A549 (cell line): Measurements from ENCODE around the gene REXO4. TPM values are rescaled to one million over a fixed set of nuclear protein-coding genes. Genes with fewer than 3 reads are reported as not detected.
A peak's percentile ranks its signal among the peaks of the same experiment; 100 is the strongest.

Experiments used
- ATAC-seq, 2 experiments: fragments of 200-7000 bp in 1 of 2; fragments of >200 bp in 1 of 2; cut with Nextera tagmentation in 1 of 2; cut with Tn5 transposase in 1 of 2; 3 replicates each; pipeline versions ENCODE4 v1.8.0 to v1.9.1; 2018 to 2020; ENCODE audit warnings: mild to moderate bottlenecking in 1 of 2, moderate library complexity in 1 of 2
- CTCF ChIA-PET: fragments of 300-600 bp; sonication (Branson Sonifier 250); formaldehyde crosslinking; extraction: SDS; loops from one replicate; lab custom pipeline; 2021; ENCODE audit warnings: antibody characterized with exemption, inconsistent platforms; lab: Yijun Ruan, JAX
- POLR2A ChIA-PET: fragments of 350-600 bp; formaldehyde crosslinking; extraction: SDS; loops from one replicate; lab custom pipeline; 2021; ENCODE audit warnings: antibody characterized with exemption, inconsistent platforms; lab: Yijun Ruan, JAX
- DNase-seq, 2 experiments: peaks; one replicate each; pipeline versions ENCODE4 v3.0.0 to v3.0.0-alpha.2; 2011 to 2016; ENCODE audit warnings: low read depth in 1 of 2, low spot score in 1 of 2
- FAIRE-seq: peaks from 2 replicates; lab custom pipeline; 2011; peaks lifted over from hg19 to GRCh38; lab: Jason Lieb, UNC
- H3K27ac ChIP-seq, 2 experiments: fragments of >200 bp; sonication (Bioruptor Twin); formaldehyde crosslinking; 3 replicates each; pipeline ENCODE4 v1.5.1; 2016 to 2017
- H3K4me1 ChIP-seq: fragments of >200 bp; sonication (Bioruptor Twin); formaldehyde crosslinking; 3 replicates; pipeline ENCODE4 v1.6.1; 2016
- H3K4me2 ChIP-seq: fragments of >200 bp; sonication (Bioruptor Twin); formaldehyde crosslinking; 3 replicates; pipeline ENCODE4 v1.6.1; 2016
- H3K4me3 ChIP-seq: fragments of >200 bp; sonication (Bioruptor Twin); formaldehyde crosslinking; 3 replicates; pipeline ENCODE4 v1.5.1; 2016
- H3K9me3 ChIP-seq: fragments of >200 bp; sonication (Bioruptor Twin); formaldehyde crosslinking; 3 replicates; pipeline ENCODE4 v1.6.1; 2016
- BCL3 ChIP-seq: fragments of >200 bp; sonication (Bioruptor Twin); formaldehyde crosslinking; IDR thresholded peaks from 3 replicates; pipeline ENCODE4 v1.6.1; 2016
- CBX8 ChIP-seq: fragments of 200-600 bp; sonication (generic); IDR thresholded peaks from 2 replicates; pipeline ENCODE4 v1.6.1; 2016
- CEBPB ChIP-seq, 2 experiments: fragments of >200 bp in 1 of 2; sonication (Bioruptor Twin) in 1 of 2; formaldehyde crosslinking in 1 of 2; IDR thresholded peaks; 2 replicates each; pipeline ENCODE4 v1.6.1; 2012 to 2016
- CHD4 ChIP-seq: fragments of 200-600 bp; sonication (generic); IDR thresholded peaks from 2 replicates; pipeline ENCODE4 v1.6.1; 2016; ENCODE audit warnings: antibody characterized with exemption, mild to moderate bottlenecking, borderline replicate concordance
- CTCF ChIP-seq: fragments of >200 bp; sonication (Bioruptor Twin); formaldehyde crosslinking; IDR thresholded peaks from 3 replicates; pipeline ENCODE4 v1.5.1; 2016
- EP300 ChIP-seq, 2 experiments: fragments of >200 bp; sonication (Bioruptor Twin); formaldehyde crosslinking; IDR thresholded peaks; 2 replicates in 1 of 2; 3 replicates in 1 of 2; pipeline ENCODE4 v1.6.1; 2016 to 2017
- ESRRA ChIP-seq: fragments of 150-350 bp; IDR thresholded peaks from 2 replicates; pipeline ENCODE4 v1.6.1; 2014; ENCODE audit warnings: mild to moderate bottlenecking, low read length, borderline replicate concordance
- FOXS1 ChIP-seq: fragments of 250-450 bp; sonication (Bioruptor Pico); IDR thresholded peaks from 2 replicates; pipeline ENCODE4 v1.5.0; 2020; ENCODE audit warnings: mild to moderate bottlenecking, moderate library complexity
- HMGXB4 ChIP-seq: fragments of 250-450 bp; sonication (Bioruptor Pico); IDR thresholded peaks from 2 replicates; pipeline ENCODE4 v1.5.0; 2021; ENCODE audit warnings: mild to moderate bottlenecking, moderate library complexity, borderline replicate concordance
- HOXA7 ChIP-seq: fragments of 250-450 bp; sonication (Bioruptor Pico); IDR thresholded peaks from 2 replicates; pipeline ENCODE4 v1.5.0; 2020; ENCODE audit warnings: mild to moderate bottlenecking, moderate library complexity
- JUN ChIP-seq, 2 experiments: fragments of >200 bp; sonication (Bioruptor Twin); formaldehyde crosslinking; IDR thresholded peaks; 2 replicates in 1 of 2; 3 replicates in 1 of 2; pipeline ENCODE4 v1.6.1; 2016 to 2017
- MYC ChIP-seq: IDR thresholded peaks from 2 replicates; pipeline ENCODE4 v1.6.1; 2012; ENCODE audit warnings: mild to moderate bottlenecking, inconsistent platforms, low read length, improper control_type of control experiment, borderline replicate concordance
- NFE2L2 ChIP-seq: fragments of 150-350 bp; conservative IDR thresholded peaks from 2 replicates; pipeline ENCODE4 v1.6.1; 2014; ENCODE audit warnings: low read length
- PBX3 ChIP-seq: IDR thresholded peaks from 2 replicates; pipeline ENCODE4 v1.6.1; 2012
- POLR2AphosphoS2 ChIP-seq: conservative IDR thresholded peaks from 2 replicates; pipeline ENCODE4 v1.6.1; 2012; ENCODE audit warnings: low read length, improper control_type of control experiment, inconsistent platforms
- RAD21 ChIP-seq, 2 experiments: fragments of >200 bp in 1 of 2; sonication (Bioruptor Twin) in 1 of 2; formaldehyde crosslinking in 1 of 2; IDR thresholded peaks in 1 of 2; conservative IDR thresholded peaks in 1 of 2; 2 replicates in 1 of 2; 3 replicates in 1 of 2; pipeline ENCODE4 v1.6.1; 2012 to 2018; ENCODE audit warnings: inconsistent platforms in 1 of 2
- RARB ChIP-seq: fragments of 250-450 bp; sonication (Bioruptor Pico); IDR thresholded peaks from 2 replicates; pipeline ENCODE4 v1.8.0; 2021; ENCODE audit warnings: mild to moderate bottlenecking, moderate library complexity
- RCOR1 ChIP-seq: fragments of 150-350 bp; IDR thresholded peaks from 2 replicates; pipeline ENCODE4 v1.6.1; 2014; ENCODE audit warnings: antibody characterized with exemption, low read length, low read depth
- REST ChIP-seq: fragments of 200-600 bp; sonication (generic); IDR thresholded peaks from 2 replicates; pipeline ENCODE4 v1.6.1; 2016; ENCODE audit warnings: antibody characterized with exemption, mild to moderate bottlenecking, moderate library complexity
- RFX5 ChIP-seq: fragments of 450-650 bp; IDR thresholded peaks from 2 replicates; pipeline ENCODE4 v1.7.1; 2014; ENCODE audit warnings: antibody characterized with exemption, mild to moderate bottlenecking, moderate library complexity
- ZC3H11A ChIP-seq: fragments of 450-650 bp; IDR thresholded peaks from 2 replicates; pipeline ENCODE4 v1.6.1; 2014; ENCODE audit warnings: antibody characterized with exemption, mild to moderate bottlenecking
- ZNF302 ChIP-seq: fragments of 250-450 bp; sonication (Bioruptor Pico); IDR thresholded peaks from 2 replicates; pipeline ENCODE4 v1.9.0; 2021; ENCODE audit warnings: inconsistent platforms, mild to moderate bottlenecking, moderate library complexity
- WGBS: methylation state at CpG from one replicate; pipeline ENCODE4 v1.1.6; 2017; ENCODE audit errors: missing lambda C conversion rate; 5-methylcytosine and 5-hydroxymethylcytosine counted together
- polyA plus RNA-seq, 4 experiments: library from polyadenylated mRNA; depleted of rRNA in 3 of 4; stranded (reverse); fragments of >200 nt; fragmentation: RNase III in 1 of 4; extraction: RNeasy Plus Mini Kit Qiagen cat#74134 plus additional on column Dnase treatment in 1 of 4; gene quantifications; 2 replicates in 3 of 4; 3 replicates in 1 of 4; pipeline ENCODE4 v1.2.3, GENCODE V29; 2011 to 2017
- TF ChIP-seq, protein P1 (sequence below): IDR thresholded peaks from 2 replicates; pipeline ENCODE4 v1.6.1; 2012
- TF ChIP-seq, protein P2 (sequence below): fragments of 450-650 bp; IDR thresholded peaks from 2 replicates; pipeline ENCODE4 v1.6.1; 2014; ENCODE audit warnings: antibody characterized with exemption
- TF ChIP-seq, protein P3 (sequence below): IDR thresholded peaks from 2 replicates; pipeline ENCODE4 v1.6.1; 2012; ENCODE audit warnings: low read depth, borderline replicate concordance

The REXO4 gene
- polyA plus RNA-seq, 2 of the 4 experiments (the other 2 are of a cell fraction): 25.8 to 31.0 TPM

DNA sequence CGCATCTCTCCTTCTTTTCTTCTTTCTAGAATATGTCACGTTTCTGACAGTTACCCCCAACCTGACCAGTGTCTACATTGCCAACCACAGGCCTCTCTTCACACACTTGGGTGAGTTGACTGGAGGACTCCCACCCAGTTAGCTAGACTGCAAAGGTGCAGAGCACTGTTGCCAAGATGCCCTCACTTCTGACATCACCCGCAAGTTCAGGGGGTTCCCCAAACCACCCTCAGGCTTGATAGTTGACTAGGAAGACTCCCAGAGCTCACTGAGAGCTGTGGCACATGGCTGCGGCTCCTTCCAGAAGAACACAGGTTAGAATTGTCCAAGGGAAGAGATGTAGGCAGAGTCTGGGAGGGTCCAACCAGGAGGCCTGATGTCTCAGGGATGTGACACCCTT, 21.5 kb upstream of the REXO4 start:
- DNase-seq: no peak
- H3K4me3 ChIP-seq: no peak overlapping the region
- H3K4me1 ChIP-seq: no peaks in the 10 kb centered on the region
- ATAC-seq: no peak
- no peak overlapping the region for H3K27ac ChIP-seq
- 69% methylated on average over 4 of the region's 4 CpGs for WGBS
- no peaks in the 10 kb centered on the region for H3K9me3 ChIP-seq
- FAIRE-seq: no peak
- no peak overlapping the region for H3K4me2 ChIP-seq
- no peak for TF ChIP-seq FOXS1 (CRISPR knock-in tag)
- no peak for TF ChIP-seq MYC
- TF ChIP-seq CHD4: no peak
- no peak for TF ChIP-seq POLR2AphosphoS2
- TF ChIP-seq RFX5: no peak
- TF ChIP-seq, protein P1, sequence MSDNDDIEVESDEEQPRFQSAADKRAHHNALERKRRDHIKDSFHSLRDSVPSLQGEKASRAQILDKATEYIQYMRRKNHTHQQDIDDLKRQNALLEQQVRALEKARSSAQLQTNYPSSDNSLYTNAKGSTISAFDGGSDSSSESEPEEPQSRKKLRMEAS: no peak
- no peak for TF ChIP-seq HMGXB4 (CRISPR knock-in tag)
- no peak for TF ChIP-seq PBX3
- TF ChIP-seq RARB (CRISPR knock-in tag): no peak
- no peak for TF ChIP-seq NFE2L2
- TF ChIP-seq ZNF302 (CRISPR knock-in tag): no peak
- TF ChIP-seq RCOR1: no peak
- no peak for TF ChIP-seq HOXA7 (CRISPR knock-in tag)
- no peak for TF ChIP-seq JUN (IDR thresholded peaks at IDR 0.05)
- TF ChIP-seq CBX8: no peak
- no peak for TF ChIP-seq ZC3H11A
- ChIA-PET CTCF (interaction anchor here (1.1 to 1.3 kb wide), 4 partner anchors 8 to 417 kb away, joined by 3 to 4 read pairs (median 3); no protein-coding TSS in a partner anchor), POLR2A (no interaction called here)

DNA sequence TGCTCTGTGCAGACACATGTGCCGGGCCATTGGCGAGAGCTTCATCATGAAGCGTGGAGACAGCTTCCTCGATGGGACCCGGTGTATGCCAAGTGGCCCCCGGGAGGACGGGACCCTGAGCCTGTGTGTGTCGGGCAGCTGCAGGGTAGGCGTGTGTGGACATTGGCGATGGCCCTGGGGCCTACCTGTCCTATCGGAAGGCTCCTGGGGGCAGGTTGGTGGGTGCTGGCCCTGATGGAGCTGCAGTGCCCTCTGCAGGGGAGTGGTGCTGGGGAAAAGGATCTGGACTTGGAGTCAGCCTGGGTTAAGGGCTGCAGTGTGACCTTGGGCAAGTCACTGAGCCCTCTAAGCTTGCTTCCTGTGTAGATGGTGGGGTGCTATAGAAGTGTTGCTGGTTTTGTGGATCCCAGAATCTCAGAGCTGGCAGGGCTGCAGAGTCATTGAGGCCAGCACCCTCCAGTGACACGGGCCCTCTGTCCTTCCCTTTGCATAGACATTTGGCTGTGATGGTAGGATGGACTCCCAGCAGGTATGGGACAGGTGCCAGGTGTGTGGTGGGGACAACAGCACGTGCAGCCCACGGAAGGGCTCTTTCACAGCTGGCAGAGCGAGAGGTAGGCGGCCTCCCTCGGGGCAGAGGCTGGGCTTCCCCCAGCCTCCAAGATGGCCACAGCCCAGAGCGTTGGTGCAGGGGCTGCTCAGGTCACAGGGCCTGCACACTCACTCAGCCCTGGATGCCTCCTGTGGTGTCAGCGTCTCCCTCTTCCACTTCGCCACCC, 20.1 kb upstream of the REXO4 start:
- ChIA-PET CTCF (interaction anchor here (0.6 to 2.3 kb wide), 14 partner anchors 10 to 257 kb away, joined by 3 to 9 read pairs (median 4); partner anchors contain the start of genes SURF1 and SURF2), POLR2A (no interaction called here)
- Histone ChIP-seq H3K4me3 (no peak overlapping the region), H3K4me2 (no peak overlapping the region), H3K27ac (no peak overlapping the region), H3K9me3 (no peaks in the 10 kb centered on the region), H3K4me1 (no peaks in the 10 kb centered on the region)
- FAIRE-seq: no peak
- TF ChIP-seq CTCF: peak; percentile 33
- peak; percentile 44 to 65; a peak in 4 of 5 replicates for TF ChIP-seq RAD21 (conservative IDR thresholded peaks at IDR 0.05 in 1 of 2, IDR thresholded peaks at IDR 0.05 in 1 of 2)
- no peak for TF ChIP-seq BCL3
- TF ChIP-seq, protein P2, sequence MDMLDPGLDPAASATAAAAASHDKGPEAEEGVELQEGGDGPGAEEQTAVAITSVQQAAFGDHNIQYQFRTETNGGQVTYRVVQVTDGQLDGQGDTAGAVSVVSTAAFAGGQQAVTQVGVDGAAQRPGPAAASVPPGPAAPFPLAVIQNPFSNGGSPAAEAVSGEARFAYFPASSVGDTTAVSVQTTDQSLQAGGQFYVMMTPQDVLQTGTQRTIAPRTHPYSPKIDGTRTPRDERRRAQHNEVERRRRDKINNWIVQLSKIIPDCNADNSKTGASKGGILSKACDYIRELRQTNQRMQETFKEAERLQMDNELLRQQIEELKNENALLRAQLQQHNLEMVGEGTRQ: no peak
- TF ChIP-seq EP300 (IDR thresholded peaks at IDR 0.05): no peak
- peak; percentile 34; the same call in 1 of the 2 replicates for TF ChIP-seq REST
- no peak for TF ChIP-seq ESRRA
- no peak for TF ChIP-seq CHD4
- no peak for TF ChIP-seq CEBPB (IDR thresholded peaks at IDR 0.05)
- TF ChIP-seq, protein P3, sequence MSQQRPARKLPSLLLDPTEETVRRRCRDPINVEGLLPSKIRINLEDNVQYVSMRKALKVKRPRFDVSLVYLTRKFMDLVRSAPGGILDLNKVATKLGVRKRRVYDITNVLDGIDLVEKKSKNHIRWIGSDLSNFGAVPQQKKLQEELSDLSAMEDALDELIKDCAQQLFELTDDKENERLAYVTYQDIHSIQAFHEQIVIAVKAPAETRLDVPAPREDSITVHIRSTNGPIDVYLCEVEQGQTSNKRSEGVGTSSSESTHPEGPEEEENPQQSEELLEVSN: no peak
- peak; percentile 52 to 88; a peak in 5 of 6 replicates for ATAC-seq
- peak in 1 of 2 experiments; percentile 46 for DNase-seq
- 54% methylated on average over 10 of the region's 20 CpGs for WGBS
